ENCODE data around the gene SLC4A3. TPM values are rescaled to one million over a fixed set of nuclear protein-coding genes. Genes with fewer than 3 reads are reported as not detected.

Gene SLC4A3
- total RNA-seq, 3 donors from 2014 or later = 0.29 to 3.4 (median 0.34) TPM

- ATAC-seq (no peak), DNase-seq (no peak)
- Histone ChIP-seq H3K36me3 (ENCODE audit: low read depth) (no peaks in the 10 kb centered on the region), H3K9me3 (no peaks in the 10 kb centered on the region), H3K4me1 (ENCODE audit: low read depth) (no peaks in the 10 kb centered on the region), H3K4me3 (no peak overlapping the region)
- TF ChIP-seq, protein P1, sequence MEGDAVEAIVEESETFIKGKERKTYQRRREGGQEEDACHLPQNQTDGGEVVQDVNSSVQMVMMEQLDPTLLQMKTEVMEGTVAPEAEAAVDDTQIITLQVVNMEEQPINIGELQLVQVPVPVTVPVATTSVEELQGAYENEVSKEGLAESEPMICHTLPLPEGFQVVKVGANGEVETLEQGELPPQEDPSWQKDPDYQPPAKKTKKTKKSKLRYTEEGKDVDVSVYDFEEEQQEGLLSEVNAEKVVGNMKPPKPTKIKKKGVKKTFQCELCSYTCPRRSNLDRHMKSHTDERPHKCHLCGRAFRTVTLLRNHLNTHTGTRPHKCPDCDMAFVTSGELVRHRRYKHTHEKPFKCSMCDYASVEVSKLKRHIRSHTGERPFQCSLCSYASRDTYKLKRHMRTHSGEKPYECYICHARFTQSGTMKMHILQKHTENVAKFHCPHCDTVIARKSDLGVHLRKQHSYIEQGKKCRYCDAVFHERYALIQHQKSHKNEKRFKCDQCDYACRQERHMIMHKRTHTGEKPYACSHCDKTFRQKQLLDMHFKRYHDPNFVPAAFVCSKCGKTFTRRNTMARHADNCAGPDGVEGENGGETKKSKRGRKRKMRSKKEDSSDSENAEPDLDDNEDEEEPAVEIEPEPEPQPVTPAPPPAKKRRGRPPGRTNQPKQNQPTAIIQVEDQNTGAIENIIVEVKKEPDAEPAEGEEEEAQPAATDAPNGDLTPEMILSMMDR (IDR thresholded peaks at IDR 0.05) = no peak
- intact Hi-C loops (cut with DNase I, micrococcal nuclease) = no loop called here
Observed at GRCh38 chr2:219671279-219671678, 43.8 kb downstream of the SLC4A3 start.

- TF ChIP-seq, protein P1 (IDR thresholded peaks at IDR 0.05) = no peak
Observed at GRCh38 chr2:219672406-219672805, 45.0 kb downstream of the SLC4A3 start.

DNA sequence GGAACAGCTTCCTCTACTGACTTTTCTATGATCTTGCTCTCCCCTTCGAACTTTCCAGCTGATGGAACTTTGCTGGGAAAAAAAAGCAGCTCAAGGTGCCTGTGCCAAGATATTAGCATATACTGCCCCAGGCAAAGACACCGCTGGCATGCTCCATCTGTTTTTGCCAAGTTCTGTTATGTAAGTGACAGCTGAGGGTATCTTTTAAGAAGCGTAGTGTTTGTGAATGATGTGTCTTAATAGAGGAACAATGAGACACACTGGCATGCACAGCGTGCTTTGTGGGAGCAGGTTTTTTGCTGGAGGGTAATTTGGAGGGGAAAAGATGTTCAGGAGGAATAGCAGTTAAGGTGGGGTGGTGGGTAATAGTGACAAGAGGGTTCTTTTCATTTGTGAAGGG lies 47.8 kb downstream of the SLC4A3 start:
- H3K36me3 ChIP-seq (ENCODE audit: low read depth) = no peaks in the 10 kb centered on the region
- DNase-seq (no peak), ATAC-seq (no peak)
- no peak overlapping the region for H3K4me3 ChIP-seq
- intact Hi-C loops (cut with DNase I, micrococcal nuclease) = no loop called here
- H3K4me1 ChIP-seq (ENCODE audit: low read depth) = no peaks in the 10 kb centered on the region
- TF ChIP-seq, protein P1 (IDR thresholded peaks at IDR 0.05) = no peak
- no peaks in the 10 kb centered on the region for H3K9me3 ChIP-seq

More at GRCh38 chr2:219672406-219672805, 45.0 kb downstream of the SLC4A3 start:
- ATAC-seq (no peak), DNase-seq (no peak)
- H3K9me3 ChIP-seq = no peaks in the 10 kb centered on the region
- H3K4me1 ChIP-seq (ENCODE audit: low read depth) = no peaks in the 10 kb centered on the region
- no peaks in the 10 kb centered on the region for H3K36me3 ChIP-seq (ENCODE audit: low read depth)
- no peak overlapping the region for H3K4me3 ChIP-seq
- intact Hi-C loops (cut with DNase I, micrococcal nuclease) = no loop called here

DNA sequence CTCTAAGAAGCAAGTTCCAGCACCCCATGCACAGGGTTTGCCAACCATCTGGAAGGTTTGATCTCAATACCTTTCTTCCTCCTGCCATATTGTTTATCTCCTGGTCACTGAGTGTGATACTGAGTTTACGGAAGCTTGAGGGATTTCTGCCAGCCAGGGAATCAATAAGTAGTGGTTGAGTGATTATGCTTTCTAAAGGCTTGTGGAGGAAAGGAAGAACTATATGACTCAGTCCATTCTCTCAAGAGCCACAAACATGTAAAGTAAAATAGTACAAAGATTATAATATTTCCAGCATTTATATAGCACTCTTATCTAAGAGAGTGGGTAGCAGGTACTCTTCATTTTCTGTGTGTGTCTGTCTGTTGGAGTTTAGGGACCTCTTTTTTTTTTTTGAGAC lies 49.2 kb downstream of the SLC4A3 start:
- no peaks in the 10 kb centered on the region for H3K4me1 ChIP-seq (ENCODE audit: low read depth)
- TF ChIP-seq, protein P1 (IDR thresholded peaks at IDR 0.05) = no peak
- no peaks in the 10 kb centered on the region for H3K36me3 ChIP-seq (ENCODE audit: low read depth)
- no peak overlapping the region for H3K4me3 ChIP-seq
- intact Hi-C loops (cut with DNase I, micrococcal nuclease) = no loop called here
- ATAC-seq (no peak), DNase-seq (no peak)
- H3K9me3 ChIP-seq = no peaks in the 10 kb centered on the region

DNA sequence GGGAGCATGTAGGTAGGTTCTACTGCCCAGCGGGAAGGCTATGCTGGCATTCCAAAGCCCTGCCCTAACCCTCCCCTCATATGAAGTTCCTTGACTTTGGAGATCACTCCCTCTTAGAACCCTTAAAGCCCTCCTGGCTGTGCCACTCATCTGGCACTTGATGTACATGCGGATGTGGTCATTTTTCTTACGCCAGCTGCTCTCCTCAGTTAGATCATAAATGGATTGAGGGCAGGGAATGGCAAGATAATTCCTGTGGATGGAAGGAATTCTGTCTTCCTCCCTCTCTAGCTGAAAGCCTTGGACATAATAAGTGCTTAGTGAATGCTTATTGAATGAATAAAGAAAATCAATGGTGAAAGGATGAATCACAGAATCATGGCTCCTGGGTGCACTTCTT lies 51.6 kb downstream of the SLC4A3 start:
- intact Hi-C loops (cut with DNase I, micrococcal nuclease) = no loop called here
- no peaks in the 10 kb centered on the region for H3K9me3 ChIP-seq
- H3K4me1 ChIP-seq (ENCODE audit: low read depth) = no peaks in the 10 kb centered on the region
- ATAC-seq (no peak), DNase-seq (no peak)
- no peaks in the 10 kb centered on the region for H3K36me3 ChIP-seq (ENCODE audit: low read depth)
- H3K4me3 ChIP-seq = no peak overlapping the region
- TF ChIP-seq, protein P1 (IDR thresholded peaks at IDR 0.05) = no peak

DNA sequence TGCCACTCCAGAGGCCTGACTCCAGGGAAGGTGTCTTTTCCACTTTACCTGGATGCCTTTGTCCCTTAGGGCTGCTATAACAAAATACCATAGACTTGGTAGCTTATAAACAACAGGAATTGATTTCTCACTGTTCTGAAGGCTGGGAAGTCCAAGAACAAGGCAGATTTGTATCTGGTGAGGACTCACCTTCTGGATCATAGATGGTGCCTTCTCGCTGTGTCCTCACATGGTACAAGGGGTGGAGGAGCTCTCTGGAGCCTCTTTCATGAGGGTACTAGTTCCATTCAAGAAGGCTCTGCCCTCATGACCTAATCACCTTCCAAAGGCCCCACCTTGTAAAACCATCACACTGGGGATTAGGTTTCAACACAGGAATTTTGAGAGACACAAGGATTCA lies 52.1 kb downstream of the SLC4A3 start:
- Histone ChIP-seq H3K36me3 (ENCODE audit: low read depth) (no peaks in the 10 kb centered on the region), H3K9me3 (no peaks in the 10 kb centered on the region), H3K4me3 (no peak overlapping the region), H3K4me1 (ENCODE audit: low read depth) (no peaks in the 10 kb centered on the region)
- TF ChIP-seq, protein P1 (IDR thresholded peaks at IDR 0.05) = no peak
- intact Hi-C loops (cut with DNase I, micrococcal nuclease) = no loop called here
- ATAC-seq = no peak
- no peak for DNase-seq

All from mucosa of descending colon (tissue), 3 donors.